Measurements from ENCODE around the gene EVPLL. TPM values are rescaled to one million over a fixed set of nuclear protein-coding genes. Genes with fewer than 3 reads are reported as not detected.

EVPLL gene
- total RNA-seq, 6 donors from 2014 or later, result 1.00 to 10.5 (median 2.3) TPM

- TF ChIP-seq EP300 (IDR thresholded peaks at IDR 0.05) (no peak), CTCF (IDR thresholded peaks at IDR 0.05) (no peak), POLR2AphosphoS5 (IDR thresholded peaks at IDR 0.05) (no peak), POLR2A (IDR thresholded peaks at IDR 0.05) (no peak)
- no peaks in the 10 kb centered on the region for H3K9me3 ChIP-seq
- no peak for DNase-seq
- no peak overlapping the region for H3K27ac ChIP-seq
- H3K27me3 ChIP-seq, result no peaks in the 10 kb centered on the region
- H3K4me3 ChIP-seq, result no peak overlapping the region
- ATAC-seq (ENCODE audit: low FRiP score in 2 of 2), result no peak
- peaks cover 24 to 48% (median 42%) of the 10 kb centered on the region in 4 donors for H3K36me3 ChIP-seq
- 99% methylated on average over 8 to 13 of the region's 13 CpGs for WGBS, 2 donors
- no peaks in the 10 kb centered on the region for H3K4me1 ChIP-seq
These were observed 37.6 kb upstream of the EVPLL start for GRCh38 chr17:18339933-18340332.

- H3K27ac ChIP-seq, result no peak overlapping the region
- no peak overlapping the region for H3K4me3 ChIP-seq
- ATAC-seq (ENCODE audit: low FRiP score in 2 of 2) (no peak), DNase-seq (no peak)
- no peaks in the 10 kb centered on the region for H3K9me3 ChIP-seq
- TF ChIP-seq CTCF (IDR thresholded peaks at IDR 0.05) (no peak), EP300 (IDR thresholded peaks at IDR 0.05) (no peak), POLR2A (IDR thresholded peaks at IDR 0.05) (no peak), POLR2AphosphoS5 (IDR thresholded peaks at IDR 0.05) (no peak)
- 85 to 86% methylated on average over 5 of the region's 5 CpGs for whole genome bisulfite sequencing, 2 donors
- no peaks in the 10 kb centered on the region for H3K4me1 ChIP-seq
- H3K27me3 ChIP-seq, result no peaks in the 10 kb centered on the region
- H3K36me3 ChIP-seq, result peaks cover 21 to 65% (median 58%) of the 10 kb centered on the region in 4 donors
These were observed 33.6 kb upstream of the EVPLL start for GRCh38 chr17:18344021-18344420.

- WGBS, 2 donors, result 94 to 96% methylated on average over 6 of the region's 6 CpGs
- no peak overlapping the region for H3K4me3 ChIP-seq
- TF ChIP-seq POLR2A (IDR thresholded peaks at IDR 0.05), result no peak
- no peak for TF ChIP-seq POLR2AphosphoS5 (IDR thresholded peaks at IDR 0.05)
- H3K27me3 ChIP-seq, result no peaks in the 10 kb centered on the region
- ATAC-seq (ENCODE audit: low FRiP score in 2 of 2) (no peak), DNase-seq (no peak)
- peaks cover 17 to 51% (median 42%) of the 10 kb centered on the region in 4 donors for H3K36me3 ChIP-seq
- peaks cover 3 to 17% (median 12%) of the 10 kb centered on the region in 4 donors for H3K4me1 ChIP-seq
- H3K27ac ChIP-seq, result no peak overlapping the region
- H3K9me3 ChIP-seq, result no peaks in the 10 kb centered on the region
These were observed 24.0 kb upstream of the EVPLL start for GRCh38 chr17:18353541-18353940.

- DNase-seq (peak in 1 of 2 donors; percentile 70), ATAC-seq (ENCODE audit: low FRiP score in 2 of 2) (peak; percentile 77 to 87)
- Histone ChIP-seq H3K4me3 (no peak overlapping the region), H3K4me1 (peaks cover 3 to 18% (median 13%) of the 10 kb centered on the region in 4 donors), H3K36me3 (peaks cover 9 to 45% (median 31%) of the 10 kb centered on the region in 4 donors), H3K27ac (peak overlapping the region in 3 of 4 donors; percentile 35 to 64 (median 59)), H3K27me3 (no peaks in the 10 kb centered on the region), H3K9me3 (no peaks in the 10 kb centered on the region)
- TF ChIP-seq CTCF (IDR thresholded peaks at IDR 0.05) (no peak), EP300 (IDR thresholded peaks at IDR 0.05) (no peak), POLR2A (IDR thresholded peaks at IDR 0.05) (no peak), POLR2AphosphoS5 (IDR thresholded peaks at IDR 0.05) (no peak)
- 71 to 81% methylated on average over 10 of the region's 10 CpGs for WGBS, 2 donors
These were observed 21.0 kb upstream of the EVPLL start for GRCh38 chr17:18356624-18357023.

GRCh38 chr17:18360518-18360917, 17.1 kb upstream of the EVPLL start:
- 86 to 89% methylated on average over 8 of the region's 8 CpGs for WGBS, 2 donors
- no peak overlapping the region for H3K4me3 ChIP-seq
- peaks cover 18 to 37% (median 25%) of the 10 kb centered on the region in 4 donors for H3K4me1 ChIP-seq
- DNase-seq, result no peak
- peaks cover 0 to 15% (median 4%) of the 10 kb centered on the region in 4 donors for H3K36me3 ChIP-seq
- ATAC-seq (ENCODE audit: low FRiP score in 2 of 2), result no peak
- TF ChIP-seq POLR2A (IDR thresholded peaks at IDR 0.05) (no peak), EP300 (IDR thresholded peaks at IDR 0.05) (no peak), POLR2AphosphoS5 (IDR thresholded peaks at IDR 0.05) (no peak), CTCF (IDR thresholded peaks at IDR 0.05) (no peak)
- H3K9me3 ChIP-seq, result no peaks in the 10 kb centered on the region
- no peaks in the 10 kb centered on the region for H3K27me3 ChIP-seq
- H3K27ac ChIP-seq, result no peak overlapping the region
